Esophagus (tissue), 2 donors: Measurements from ENCODE around the gene LRRN4CL. TPM values are rescaled to one million over a fixed set of nuclear protein-coding genes. Genes with fewer than 3 reads are reported as not detected.
"Not testable (repeated sequence)": the region's sequence is repeated elsewhere in the genome, so short reads cannot be mapped to it uniquely, and the experiment has no call there.

Experiments
- H3K27ac ChIP-seq, 2 donors: one replicate each; pipeline ENCODE4 v1.5.1; 2013; ENCODE audit warnings: low read depth in 2 of 2, mild to moderate bottlenecking in 2 of 2, inconsistent platforms in 1 of 2, low read length in 1 of 2, moderate library complexity in 1 of 2
- H3K27me3 ChIP-seq, 2 donors: one replicate each; pipeline ENCODE4 v1.6.1; 2013; ENCODE audit warnings: low read length in 2 of 2, control low read depth in 1 of 2, mild to moderate bottlenecking in 1 of 2; ENCODE audit not compliant: insufficient read depth in 2 of 2, control insufficient read depth in 1 of 2
- H3K36me3 ChIP-seq, 2 donors: one replicate each; pipeline ENCODE4 v1.6.1; 2013; ENCODE audit warnings: low read length in 1 of 2; ENCODE audit not compliant: control insufficient read depth in 2 of 2, insufficient read depth in 2 of 2
- H3K4me1 ChIP-seq, 2 donors: one replicate each; pipeline ENCODE4 v1.6.1; 2013; ENCODE audit warnings: low read length in 1 of 2; ENCODE audit not compliant: control insufficient read depth in 2 of 2, insufficient read depth in 2 of 2
- H3K4me3 ChIP-seq, 2 donors: one replicate each; pipeline ENCODE4 v1.5.1; 2013; ENCODE audit warnings: low read length in 2 of 2, mild to moderate bottlenecking in 2 of 2, low read depth in 1 of 2, moderate library complexity in 1 of 2
- H3K9me3 ChIP-seq, 2 donors: one replicate each; pipeline ENCODE4 v1.6.1; 2013; ENCODE audit warnings: mild to moderate bottlenecking in 2 of 2, low read depth in 1 of 2, low read length in 1 of 2, moderate library complexity in 1 of 2; ENCODE audit not compliant: control insufficient read depth in 2 of 2, insufficient read depth in 1 of 2
- WGBS, 2 donors: extraction: QIAGEN DNeasy Blood & Tissue Kit; methylation state at CpG; one replicate each; pipeline ENCODE4 v1.1.7; 2013; 5-methylcytosine and 5-hydroxymethylcytosine counted together
- polyA plus RNA-seq, 2 donors: library from polyadenylated mRNA; stranded (reverse); fragments of 200-250 nt; gene quantifications; one replicate each; pipeline ENCODE4 v1.2.3, GENCODE V29; 2013
- donor health status: healthy with polysubstance abuse.
- donor health status: Bipolar disorder and iron deficiency.

Gene LRRN4CL
- polyA plus RNA-seq, 2 donors: 1.4 to 2.4 TPM

GRCh38 chr11:62678770-62679696, 10.3 kb downstream of the LRRN4CL start, which contains the start of gene UBXN1:
UBXN1 (minus strand) TSS chr11:62679073; CDS start chr11:62678923, 150 bp downstream.
- peaks cover 3 to 14% of the 10 kb centered on the region in 2 donors for H3K36me3 ChIP-seq
- H3K27ac ChIP-seq: peak within 1 kb of the TSS; percentile 81 to 96
- H3K4me3 ChIP-seq: peak within 1 kb of the TSS; percentile 93 to 99
- no peaks in the 10 kb centered on the region for H3K27me3 ChIP-seq
- no peaks in the 10 kb centered on the region for H3K9me3 ChIP-seq
- 5% methylated on average over 55 of the region's 55 CpGs for WGBS, 2 donors
- H3K4me1 ChIP-seq: peaks cover 0 to 2% of the 10 kb centered on the region in 2 donors

- WGBS, 2 donors: 2 to 3% methylated on average over 16 of the region's 16 CpGs
- H3K27me3 ChIP-seq: no peaks in the 10 kb centered on the region
- peak overlapping the region; percentile 93 to 99 for H3K4me3 ChIP-seq
- H3K36me3 ChIP-seq: peaks cover 3 to 14% of the 10 kb centered on the region in 2 donors
- peak overlapping the region; percentile 81 to 96 for H3K27ac ChIP-seq
- no peaks in the 10 kb centered on the region for H3K9me3 ChIP-seq
- peaks cover 0 to 2% of the 10 kb centered on the region in 2 donors for H3K4me1 ChIP-seq
Observed at GRCh38 chr11:62678433-62678769, 10.9 kb downstream of the LRRN4CL start.

GRCh38 chr11:62677714-62678113, 11.6 kb downstream of the LRRN4CL start:
- Histone ChIP-seq H3K36me3 (peaks cover 3 to 14% of the 10 kb centered on the region in 2 donors), H3K4me3 (peak overlapping the region; percentile 93 to 99), H3K9me3 (no peaks in the 10 kb centered on the region), H3K27me3 (no peaks in the 10 kb centered on the region), H3K4me1 (peaks cover 0 to 3% of the 10 kb centered on the region in 2 donors), H3K27ac (peak overlapping the region in 1 of 2 donors; percentile 81)
- WGBS, 2 donors: 72 to 76% methylated on average over 15 of the region's 15 CpGs

GRCh38 chr11:62677156-62677555, 12.2 kb downstream of the LRRN4CL start:
- Histone ChIP-seq H3K27me3 (no peaks in the 10 kb centered on the region), H3K4me3 (no peak overlapping the region), H3K9me3 (no peaks in the 10 kb centered on the region), H3K36me3 (peaks cover 3 to 14% of the 10 kb centered on the region in 2 donors), H3K27ac (no peak overlapping the region), H3K4me1 (peaks cover 0 to 5% of the 10 kb centered on the region in 2 donors)
- 75 to 77% methylated on average over 6 of the region's 6 CpGs for WGBS, 2 donors

GRCh38 chr11:62676698-62677097, 12.6 kb downstream of the LRRN4CL start:
- Histone ChIP-seq H3K9me3 (no peaks in the 10 kb centered on the region), H3K36me3 (peaks cover 3 to 14% of the 10 kb centered on the region in 2 donors), H3K4me1 (peaks cover 0 to 5% of the 10 kb centered on the region in 2 donors), H3K27ac (peak overlapping the region in 1 of 2 donors; percentile 49), H3K4me3 (no peak overlapping the region), H3K27me3 (no peaks in the 10 kb centered on the region)
- WGBS, 2 donors: 50% methylated on average over 6 of the region's 6 CpGs

- not testable (repeated sequence) for H3K27ac ChIP-seq, H3K4me1 ChIP-seq, H3K4me3 ChIP-seq, H3K27me3 ChIP-seq, H3K9me3 ChIP-seq
- 90 to 93% methylated on average over 10 of the region's 10 CpGs for WGBS, 2 donors
- H3K36me3 ChIP-seq: peaks cover 3 to 14% of the 10 kb centered on the region in 2 donors
Observed at GRCh38 chr11:62675415-62675814, 13.9 kb downstream of the LRRN4CL start.

GRCh38 chr11:62673196-62673525, 16.2 kb downstream of the LRRN4CL start:
- Histone ChIP-seq H3K36me3 (peaks cover 3 to 14% of the 10 kb centered on the region in 2 donors), H3K27ac (peak overlapping the region; percentile 93 to 97), H3K9me3 (no peaks in the 10 kb centered on the region), H3K4me1 (peaks cover 0 to 5% of the 10 kb centered on the region in 2 donors), H3K4me3 (no peak overlapping the region), H3K27me3 (no peaks in the 10 kb centered on the region)
- 68 to 74% methylated on average over 2 of the region's 2 CpGs for WGBS, 2 donors

GRCh38 chr11:62671608-62672389, 17.5 kb downstream of the LRRN4CL start, which contains the start of the genes LBHD1 and UQCC3:
LBHD1 (minus strand) TSS chr11:62672267; CDS start chr11:62670031, 2,236 bp downstream.
UQCC3 (plus strand) TSS chr11:62671673; CDS start chr11:62671746, 73 bp downstream.
- WGBS, 2 donors: 0% methylated on average over 58 to 59 of the region's 59 CpGs
- H3K27ac ChIP-seq: peak within 1 kb of the TSS; percentile 93 to 97
- H3K36me3 ChIP-seq: peaks cover 3 to 6% of the 10 kb centered on the region in 2 donors
- no peaks in the 10 kb centered on the region for H3K27me3 ChIP-seq
- H3K4me3 ChIP-seq: peak within 1 kb of the TSS; percentile 87 to 92
- peaks cover 0 to 3% of the 10 kb centered on the region in 2 donors for H3K4me1 ChIP-seq
- no peaks in the 10 kb centered on the region for H3K9me3 ChIP-seq

GRCh38 chr11:62671236-62671607, 18.1 kb downstream of the LRRN4CL start:
- Histone ChIP-seq H3K27ac (peak overlapping the region; percentile 93 to 97), H3K9me3 (no peaks in the 10 kb centered on the region), H3K4me3 (peak overlapping the region; percentile 87 to 92), H3K27me3 (no peaks in the 10 kb centered on the region), H3K36me3 (peaks cover 3 to 6% of the 10 kb centered on the region in 2 donors), H3K4me1 (peaks cover 4 to 9% of the 10 kb centered on the region in 2 donors)
- 0 to 1% methylated on average over 14 to 17 of the region's 17 CpGs for WGBS, 2 donors
